ENCODE results near the gene GNA12. TPM values are rescaled to one million over a fixed set of nuclear protein-coding genes. Genes with fewer than 3 reads are reported as not detected.
"Not testable (repeated sequence)": the region's sequence is repeated elsewhere in the genome, so short reads cannot be mapped to it uniquely, and the experiment has no call there.

Gene GNA12
- polyA plus RNA-seq, 4 donors: 3.4 to 27.2 (median 14.5) TPM

- Histone ChIP-seq H3K27me3 (ENCODE audit: control insufficient read depth in 3 of 3, insufficient read depth in 3 of 3, low read length in 3 of 3) (no peaks in the 10 kb centered on the region), H3K4me1 (ENCODE audit: control insufficient read depth in 3 of 3, insufficient read depth in 2 of 3, low read depth in 1 of 3, low read length in 2 of 3) (peaks cover 0 to 11% (median 5%) of the 10 kb centered on the region in 3 donors), H3K9me3 (ENCODE audit: control insufficient read depth in 2 of 2, insufficient read depth in 1 of 2, low read depth in 1 of 2, low read length in 1 of 2) (no peaks in the 10 kb centered on the region), H3K27ac (ENCODE audit: low read depth in 1 of 3, low read length in 2 of 3) (peak overlapping the region in 2 of 3 donors; percentile 68 to 93), H3K36me3 (ENCODE audit: control insufficient read depth in 3 of 3, insufficient read depth in 2 of 3, low read depth in 1 of 3, low read length in 3 of 3) (no peaks in the 10 kb centered on the region), H3K4me3 (ENCODE audit: low read depth in 1 of 3, low read length in 3 of 3) (no peak overlapping the region)
- FAIRE-seq (no peak), DNase-seq (no peak)
- 80 to 91% (median 84%) methylated on average over 22 of the region's 22 CpGs for WGBS, 3 donors
Measured at GRCh38 chr7:2862831-2863361, 18.8 kb upstream of the GNA12 start.

- Histone ChIP-seq H3K36me3 (ENCODE audit: control insufficient read depth in 3 of 3, insufficient read depth in 2 of 3, low read depth in 1 of 3, low read length in 3 of 3) (no peaks in the 10 kb centered on the region), H3K27ac (ENCODE audit: low read depth in 1 of 3, low read length in 2 of 3) (no peak overlapping the region), H3K4me3 (ENCODE audit: low read depth in 1 of 3, low read length in 3 of 3) (no peak overlapping the region), H3K9me3 (ENCODE audit: control insufficient read depth in 2 of 2, insufficient read depth in 1 of 2, low read depth in 1 of 2, low read length in 1 of 2) (no peaks in the 10 kb centered on the region), H3K4me1 (ENCODE audit: control insufficient read depth in 3 of 3, insufficient read depth in 2 of 3, low read depth in 1 of 3, low read length in 2 of 3) (peaks cover 0 to 15% (median 5%) of the 10 kb centered on the region in 3 donors), H3K27me3 (ENCODE audit: control insufficient read depth in 3 of 3, insufficient read depth in 3 of 3, low read length in 3 of 3) (no peaks in the 10 kb centered on the region)
- 84 to 93% (median 90%) methylated on average over 4 of the region's 4 CpGs for WGBS, 3 donors
- DNase-seq: no peak
- FAIRE-seq: no peak
Measured at GRCh38 chr7:2861509-2861908, 17.4 kb upstream of the GNA12 start.

- Histone ChIP-seq H3K9me3 (ENCODE audit: control insufficient read depth in 2 of 2, insufficient read depth in 1 of 2, low read depth in 1 of 2, low read length in 1 of 2) (no peaks in the 10 kb centered on the region), H3K4me3 (ENCODE audit: low read depth in 1 of 3, low read length in 3 of 3) (no peak overlapping the region), H3K27ac (ENCODE audit: low read depth in 1 of 3, low read length in 2 of 3) (peak overlapping the region in 1 of 3 donors; percentile 66), H3K36me3 (ENCODE audit: control insufficient read depth in 3 of 3, insufficient read depth in 2 of 3, low read depth in 1 of 3, low read length in 3 of 3) (no peaks in the 10 kb centered on the region), H3K4me1 (ENCODE audit: control insufficient read depth in 3 of 3, insufficient read depth in 2 of 3, low read depth in 1 of 3, low read length in 2 of 3) (peaks cover 0 to 15% (median 5%) of the 10 kb centered on the region in 3 donors), H3K27me3 (ENCODE audit: control insufficient read depth in 3 of 3, insufficient read depth in 3 of 3, low read length in 3 of 3) (no peaks in the 10 kb centered on the region)
- DNase-seq (peak; percentile 48 to 79), FAIRE-seq (no peak)
- 12 to 63% (median 43%) methylated on average over 14 of the region's 14 CpGs for WGBS, 3 donors
Measured at GRCh38 chr7:2860627-2861133, 16.6 kb upstream of the GNA12 start.

GRCh38 chr7:2859952-2860351 lies 15.8 kb upstream of the GNA12 start:
- Histone ChIP-seq H3K4me3 (ENCODE audit: low read depth in 1 of 3, low read length in 3 of 3) (no peak overlapping the region), H3K27ac (ENCODE audit: low read depth in 1 of 3, low read length in 2 of 3) (peak overlapping the region in 1 of 3 donors; percentile 66), H3K36me3 (ENCODE audit: control insufficient read depth in 3 of 3, insufficient read depth in 2 of 3, low read depth in 1 of 3, low read length in 3 of 3) (no peaks in the 10 kb centered on the region), H3K9me3 (ENCODE audit: control insufficient read depth in 2 of 2, insufficient read depth in 1 of 2, low read depth in 1 of 2, low read length in 1 of 2) (no peaks in the 10 kb centered on the region), H3K27me3 (ENCODE audit: control insufficient read depth in 3 of 3, insufficient read depth in 3 of 3, low read length in 3 of 3) (no peaks in the 10 kb centered on the region), H3K4me1 (ENCODE audit: control insufficient read depth in 3 of 3, insufficient read depth in 2 of 3, low read depth in 1 of 3, low read length in 2 of 3) (peaks cover 0 to 15% (median 5%) of the 10 kb centered on the region in 3 donors)
- FAIRE-seq (no peak), DNase-seq (peak in 1 of 2 donors; percentile 46)
- WGBS, 3 donors: 47 to 74% (median 66%) methylated on average over 5 to 6 of the region's 6 CpGs

- WGBS, 3 donors: 86 to 96% (median 91%) methylated on average over 5 of the region's 5 CpGs
- FAIRE-seq (no peak), DNase-seq (no peak)
- H3K27ac ChIP-seq (ENCODE audit: low read depth in 1 of 3, low read length in 2 of 3): no peak overlapping the region
- no peaks in the 10 kb centered on the region for H3K9me3 ChIP-seq (ENCODE audit: control insufficient read depth in 2 of 2, insufficient read depth in 1 of 2, low read depth in 1 of 2, low read length in 1 of 2)
- no peaks in the 10 kb centered on the region for H3K36me3 ChIP-seq (ENCODE audit: control insufficient read depth in 3 of 3, insufficient read depth in 2 of 3, low read depth in 1 of 3, low read length in 3 of 3)
- H3K4me3 ChIP-seq (ENCODE audit: low read depth in 1 of 3, low read length in 3 of 3): no peak overlapping the region
- H3K4me1 ChIP-seq (ENCODE audit: control insufficient read depth in 3 of 3, insufficient read depth in 2 of 3, low read depth in 1 of 3, low read length in 2 of 3): peaks cover 0 to 9% (median 0%) of the 10 kb centered on the region in 3 donors
- no peaks in the 10 kb centered on the region for H3K27me3 ChIP-seq (ENCODE audit: control insufficient read depth in 3 of 3, insufficient read depth in 3 of 3, low read length in 3 of 3)
Measured at GRCh38 chr7:2858621-2859020, 14.5 kb upstream of the GNA12 start.

- WGBS, 3 donors: 82 to 84% (median 83%) methylated on average over 5 of the region's 5 CpGs
- Histone ChIP-seq H3K27me3 (ENCODE audit: control insufficient read depth in 3 of 3, insufficient read depth in 3 of 3, low read length in 3 of 3) (no peaks in the 10 kb centered on the region), H3K4me3 (ENCODE audit: low read depth in 1 of 3, low read length in 3 of 3) (no peak overlapping the region), H3K4me1 (ENCODE audit: control insufficient read depth in 3 of 3, insufficient read depth in 2 of 3, low read depth in 1 of 3, low read length in 2 of 3) (peaks cover 0 to 4% (median 0%) of the 10 kb centered on the region in 3 donors), H3K9me3 (ENCODE audit: control insufficient read depth in 2 of 2, insufficient read depth in 1 of 2, low read depth in 1 of 2, low read length in 1 of 2) (no peaks in the 10 kb centered on the region), H3K27ac (ENCODE audit: low read depth in 1 of 3, low read length in 2 of 3) (no peak overlapping the region), H3K36me3 (ENCODE audit: control insufficient read depth in 3 of 3, insufficient read depth in 2 of 3, low read depth in 1 of 3, low read length in 3 of 3) (no peaks in the 10 kb centered on the region)
- FAIRE-seq (no peak), DNase-seq (no peak)
Measured at GRCh38 chr7:2856388-2857169, 12.5 kb upstream of the GNA12 start.

GRCh38 chr7:2855386-2855785 lies 11.3 kb upstream of the GNA12 start:
- FAIRE-seq: no peak
- peaks cover 0 to 4% (median 0%) of the 10 kb centered on the region in 3 donors for H3K4me1 ChIP-seq (ENCODE audit: control insufficient read depth in 3 of 3, insufficient read depth in 2 of 3, low read depth in 1 of 3, low read length in 2 of 3)
- no peaks in the 10 kb centered on the region for H3K9me3 ChIP-seq (ENCODE audit: control insufficient read depth in 2 of 2, insufficient read depth in 1 of 2, low read depth in 1 of 2, low read length in 1 of 2)
- H3K36me3 ChIP-seq (ENCODE audit: control insufficient read depth in 3 of 3, insufficient read depth in 2 of 3, low read depth in 1 of 3, low read length in 3 of 3): no peaks in the 10 kb centered on the region
- DNase-seq: no peak
- 78 to 93% (median 90%) methylated on average over 6 of the region's 6 CpGs for WGBS, 3 donors
- no peaks in the 10 kb centered on the region for H3K27me3 ChIP-seq (ENCODE audit: control insufficient read depth in 3 of 3, insufficient read depth in 3 of 3, low read length in 3 of 3)
- H3K27ac ChIP-seq (ENCODE audit: low read depth in 1 of 3, low read length in 2 of 3): no peak overlapping the region
- H3K4me3 ChIP-seq (ENCODE audit: low read depth in 1 of 3, low read length in 3 of 3): no peak overlapping the region

- not testable (repeated sequence) for H3K27ac ChIP-seq (ENCODE audit: low read depth in 1 of 3, low read length in 2 of 3); DNase-seq; FAIRE-seq; H3K9me3 ChIP-seq (ENCODE audit: control insufficient read depth in 2 of 2, insufficient read depth in 1 of 2, low read depth in 1 of 2, low read length in 1 of 2); H3K4me3 ChIP-seq (ENCODE audit: low read depth in 1 of 3, low read length in 3 of 3); H3K4me1 ChIP-seq (ENCODE audit: control insufficient read depth in 3 of 3, insufficient read depth in 2 of 3, low read depth in 1 of 3, low read length in 2 of 3); H3K36me3 ChIP-seq (ENCODE audit: control insufficient read depth in 3 of 3, insufficient read depth in 2 of 3, low read depth in 1 of 3, low read length in 3 of 3); H3K27me3 ChIP-seq (ENCODE audit: control insufficient read depth in 3 of 3, insufficient read depth in 3 of 3, low read length in 3 of 3)
- 77 to 80% (median 80%) methylated on average over 4 of the region's 4 CpGs for WGBS, 3 donors
Measured at GRCh38 chr7:2853552-2853951, 9.4 kb upstream of the GNA12 start.
